Activated naive CD4-positive, alpha-beta T cell treated with anti-CD3 and anti-CD28 coated beads, Interleukin-2, amount 10 ng/mL, durations not matched to agents 7 days and 5 days (primary cell): ENCODE measurements around the gene ODR4.
"Not testable (repeated sequence)": the region's sequence is repeated elsewhere in the genome, so short reads cannot be mapped to it uniquely, and the experiment has no call there.

ENCODE experiments used
- CTCF ChIA-PET: fragments of 350-600 bp; sonication (Branson Sonifier 250); formaldehyde crosslinking; loops from one replicate; lab custom pipeline; 2021; ENCODE audit warnings: antibody characterized with exemption; lab: Charles Lee
- DNase-seq: peaks from one replicate; pipeline ENCODE4 v3.0.0-alpha.2; 2020
- H3K27ac Mint-ChIP-seq: one replicate; pipeline ENCODE4 v1.8.0; 2021; ENCODE audit warnings: mild to moderate bottlenecking, moderate library complexity, mixed read lengths
- H3K27me3 Mint-ChIP-seq: one replicate; pipeline ENCODE4 v1.8.0; 2021; ENCODE audit warnings: mild to moderate bottlenecking, mixed read lengths
- H3K36me3 Mint-ChIP-seq: one replicate; pipeline ENCODE4 v1.8.0; 2021; ENCODE audit warnings: mixed read lengths
- H3K4me1 Mint-ChIP-seq: one replicate; pipeline ENCODE4 v1.8.0; 2021; ENCODE audit warnings: mixed read lengths
- H3K4me3 Mint-ChIP-seq: one replicate; pipeline ENCODE4 v1.8.0; 2021; ENCODE audit warnings: mild to moderate bottlenecking, moderate library complexity, mixed read lengths
- H3K9me3 Mint-ChIP-seq: one replicate; pipeline ENCODE4 v1.8.0; 2021; ENCODE audit warnings: mixed read lengths

Gene ODR4

GRCh38 chr1:186440584-186440983, 64.9 kb downstream of the ODR4 start:
- CTCF ChIA-PET, result no interaction called here

DNA sequence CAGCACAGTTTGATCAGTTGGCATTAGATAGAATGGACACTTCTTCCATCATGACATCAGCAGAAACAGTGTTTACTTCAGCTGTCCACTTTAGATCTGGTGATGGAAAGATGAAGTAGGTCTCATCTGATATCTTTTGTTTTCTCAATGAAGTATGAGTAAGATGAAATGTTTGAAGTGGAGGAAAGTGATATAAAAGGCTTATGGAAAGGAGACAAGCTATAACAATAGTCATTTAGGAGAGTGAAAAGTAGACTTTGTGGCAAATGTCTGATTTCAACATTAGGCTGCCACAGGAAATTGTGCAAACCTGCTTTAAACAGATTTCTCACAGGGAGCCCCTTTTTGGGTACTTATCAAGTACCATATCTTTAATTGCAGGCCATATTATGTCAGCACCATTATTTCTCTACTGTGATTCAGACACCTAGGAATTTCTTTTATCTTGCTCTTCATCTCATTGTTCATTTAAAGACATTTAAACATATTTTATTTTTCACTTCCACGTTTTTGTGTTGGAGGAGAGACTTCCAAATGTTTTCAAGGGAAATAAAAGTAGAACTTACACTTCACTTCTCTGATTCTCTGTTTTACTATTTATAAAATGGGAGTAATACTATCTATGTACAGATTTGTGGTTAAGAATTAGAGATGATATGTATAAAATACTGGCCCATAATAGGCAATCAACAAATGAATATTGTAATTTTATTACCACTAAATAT, 67.2 kb downstream of the ODR4 start:
- CTCF ChIA-PET, result no interaction called here
- H3K4me3 Mint-ChIP-seq, result no peak overlapping the region
- H3K9me3 Mint-ChIP-seq, result no peaks in the 10 kb centered on the region
- H3K27ac Mint-ChIP-seq, result no peak overlapping the region
- no peaks in the 10 kb centered on the region for H3K27me3 Mint-ChIP-seq
- peaks cover 9% of the 10 kb centered on the region for H3K4me1 Mint-ChIP-seq
- no peaks in the 10 kb centered on the region for H3K36me3 Mint-ChIP-seq
- DNase-seq, result no peak

More at GRCh38 chr1:186440584-186440983, 64.9 kb downstream of the ODR4 start:
- no peaks in the 10 kb centered on the region for H3K27me3 Mint-ChIP-seq
- H3K36me3 Mint-ChIP-seq, result no peaks in the 10 kb centered on the region
- no peak for DNase-seq
- H3K9me3 Mint-ChIP-seq, result no peaks in the 10 kb centered on the region
- no peak overlapping the region for H3K4me3 Mint-ChIP-seq
- H3K27ac Mint-ChIP-seq, result no peak overlapping the region
- H3K4me1 Mint-ChIP-seq, result peaks cover 9% of the 10 kb centered on the region

DNA sequence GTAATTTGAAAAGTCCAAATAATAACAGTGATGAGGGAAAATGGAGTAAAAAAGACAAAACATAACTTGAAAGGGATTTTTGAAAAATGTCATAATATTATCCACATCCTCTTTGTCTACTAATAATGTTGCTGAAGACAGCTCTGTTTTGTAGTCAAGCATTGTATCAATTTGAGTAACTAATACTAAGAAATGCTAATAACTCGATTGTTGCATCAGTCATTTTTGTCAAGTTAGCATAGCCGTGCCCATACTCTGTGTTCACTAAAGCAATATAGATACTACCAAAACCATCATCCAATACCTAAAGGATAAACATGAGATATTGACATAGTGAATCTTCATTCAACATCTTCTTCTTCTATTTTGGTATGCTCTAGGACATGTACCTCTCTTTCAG, 68.0 kb downstream of the ODR4 start:
- Mint-ChIP-seq H3K36me3 (no peaks in the 10 kb centered on the region), H3K9me3 (no peaks in the 10 kb centered on the region), H3K4me1 (peaks cover 9% of the 10 kb centered on the region), H3K27ac (no peak overlapping the region), H3K4me3 (no peak overlapping the region), H3K27me3 (no peaks in the 10 kb centered on the region)
- no peak for DNase-seq
- CTCF ChIA-PET, result interaction anchor here (1.3 kb wide), 1 partner anchor 40 kb away, joined by 4 read pairs; no protein-coding TSS in a partner anchor

DNA sequence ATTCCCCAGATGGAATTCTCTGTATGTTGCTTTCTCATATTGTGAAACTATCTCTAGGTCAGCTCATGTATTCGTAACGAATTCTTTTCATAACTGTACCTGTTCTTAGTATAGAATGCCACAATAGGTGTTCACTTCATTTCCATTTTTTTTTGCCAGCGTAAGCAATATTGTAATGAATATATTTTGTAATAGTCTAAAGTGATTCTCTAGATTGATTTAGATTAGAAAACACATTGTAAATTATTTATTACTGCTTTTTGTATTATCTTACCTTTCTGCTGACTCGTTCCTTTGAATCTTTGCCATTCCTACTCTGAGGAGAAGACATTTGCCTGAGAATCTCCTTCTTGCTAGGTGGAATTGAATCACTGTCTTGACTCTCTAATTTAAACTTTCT, 70.5 kb downstream of the ODR4 start:
- CTCF ChIA-PET, result no interaction called here
- H3K9me3 Mint-ChIP-seq, result no peaks in the 10 kb centered on the region
- no peak for DNase-seq

GRCh38 chr1:186454981-186455380, 79.3 kb downstream of the ODR4 start:
- H3K9me3 Mint-ChIP-seq, result no peaks in the 10 kb centered on the region
- H3K4me1 Mint-ChIP-seq, result no peaks in the 10 kb centered on the region
- CTCF ChIA-PET, result no interaction called here
- no peak overlapping the region for H3K27ac Mint-ChIP-seq
- H3K36me3 Mint-ChIP-seq, result no peaks in the 10 kb centered on the region
- no peak for DNase-seq
- no peak overlapping the region for H3K4me3 Mint-ChIP-seq
- no peaks in the 10 kb centered on the region for H3K27me3 Mint-ChIP-seq

More for the DNA sequence above, 70.5 kb downstream of the ODR4 start:
- Mint-ChIP-seq H3K27ac (no peak overlapping the region), H3K36me3 (no peaks in the 10 kb centered on the region), H3K4me3 (no peak overlapping the region), H3K27me3 (no peaks in the 10 kb centered on the region), H3K4me1 (peaks cover 9% of the 10 kb centered on the region)

- no peaks in the 10 kb centered on the region for H3K36me3 Mint-ChIP-seq
- H3K27ac Mint-ChIP-seq, result no peak overlapping the region
- H3K27me3 Mint-ChIP-seq, result no peaks in the 10 kb centered on the region
- H3K4me1 Mint-ChIP-seq, result no peaks in the 10 kb centered on the region
- H3K4me3 Mint-ChIP-seq, result no peak overlapping the region
- CTCF ChIA-PET, result no interaction called here
- no peaks in the 10 kb centered on the region for H3K9me3 Mint-ChIP-seq
- DNase-seq, result no peak
These were observed 81.2 kb downstream of the ODR4 start for GRCh38 chr1:186456729-186457255.

DNA sequence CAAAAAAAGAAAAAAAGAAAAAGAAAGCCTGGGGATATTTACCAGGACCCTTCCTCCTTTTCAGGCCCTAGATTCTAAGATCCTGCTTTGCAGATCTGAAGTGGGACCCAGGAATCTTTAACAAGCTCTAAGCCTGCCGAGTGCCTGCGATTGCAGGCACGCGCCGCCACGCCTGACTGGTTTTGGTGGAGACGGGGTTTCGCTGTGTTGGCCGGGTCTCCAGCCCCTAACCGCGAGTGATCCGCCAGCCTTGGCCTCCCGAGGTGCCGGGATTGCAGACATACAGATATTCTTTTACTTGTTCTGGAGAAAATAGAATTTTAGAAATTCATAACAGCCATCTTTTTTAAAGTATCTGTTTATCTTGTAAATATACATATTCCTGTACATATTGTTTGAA, 83.5 kb downstream of the ODR4 start:
- H3K27ac Mint-ChIP-seq, CTCF ChIA-PET, H3K4me3 Mint-ChIP-seq, H3K9me3 Mint-ChIP-seq, DNase-seq, H3K36me3 Mint-ChIP-seq, H3K4me1 Mint-ChIP-seq, H3K27me3 Mint-ChIP-seq: not testable (repeated sequence)

DNA sequence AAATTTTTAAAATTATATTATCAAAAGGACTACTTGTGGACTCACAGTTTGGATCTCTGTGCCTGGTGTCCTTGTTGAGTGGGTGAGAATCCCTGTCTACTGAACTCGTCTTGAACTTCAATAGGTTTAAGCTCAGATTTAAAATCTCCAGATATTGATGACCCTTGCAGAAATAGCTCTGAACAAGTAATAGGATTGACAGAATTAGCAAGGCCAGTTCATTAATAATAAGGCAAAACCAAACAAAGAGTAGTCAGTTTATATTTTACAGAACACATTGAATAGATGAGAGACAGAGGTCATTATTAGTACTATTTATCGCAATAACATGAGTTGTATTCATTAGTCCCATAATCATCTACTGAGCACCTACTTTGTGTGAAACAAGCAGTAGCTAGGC, 85.4 kb downstream of the ODR4 start, which contains the start of gene PDC:
PDC (minus strand) TSS at position 101 of the 400 bp plus-strand sequence. CDS start 11,655 bp downstream, outside the sequence.
- CTCF ChIA-PET, result no interaction called here
- peaks cover 5% of the 10 kb centered on the region for H3K4me1 Mint-ChIP-seq
- H3K27ac Mint-ChIP-seq, result no peak within 1 kb of the TSS

DNA sequence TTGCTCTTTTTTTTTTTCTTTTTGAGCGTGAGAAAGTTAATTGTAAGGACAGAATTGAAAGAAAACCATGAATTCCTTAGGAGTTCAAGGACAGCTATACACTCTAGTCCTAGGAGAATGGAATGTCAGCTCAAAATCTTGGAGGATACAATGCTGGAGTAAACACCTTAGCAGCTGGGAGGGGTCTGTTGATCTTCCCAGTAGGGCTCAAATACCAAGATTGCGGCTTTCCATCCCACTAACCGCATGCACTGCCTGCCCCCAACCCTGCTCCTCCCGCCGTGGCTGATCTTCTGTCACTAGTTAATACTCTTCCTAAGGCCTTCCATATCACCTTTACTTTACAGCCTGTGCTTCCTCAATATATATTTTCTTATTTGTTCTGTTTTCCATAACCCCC, 87.9 kb downstream of the ODR4 start:
- no peak for DNase-seq
- Mint-ChIP-seq H3K4me1 (peaks cover 8% of the 10 kb centered on the region), H3K27me3 (peaks cover 9% of the 10 kb centered on the region), H3K36me3 (no peaks in the 10 kb centered on the region), H3K9me3 (no peaks in the 10 kb centered on the region), H3K27ac (no peak overlapping the region), H3K4me3 (no peak overlapping the region)
- CTCF ChIA-PET, result no interaction called here

More for the DNA sequence above, 85.4 kb downstream of the ODR4 start, which contains the start of gene PDC:
- Mint-ChIP-seq H3K4me3 (no peak within 1 kb of the TSS), H3K9me3 (no peaks in the 10 kb centered on the region), H3K36me3 (no peaks in the 10 kb centered on the region), H3K27me3 (peaks cover 5% of the 10 kb centered on the region)
- DNase-seq, result no peak

DNA sequence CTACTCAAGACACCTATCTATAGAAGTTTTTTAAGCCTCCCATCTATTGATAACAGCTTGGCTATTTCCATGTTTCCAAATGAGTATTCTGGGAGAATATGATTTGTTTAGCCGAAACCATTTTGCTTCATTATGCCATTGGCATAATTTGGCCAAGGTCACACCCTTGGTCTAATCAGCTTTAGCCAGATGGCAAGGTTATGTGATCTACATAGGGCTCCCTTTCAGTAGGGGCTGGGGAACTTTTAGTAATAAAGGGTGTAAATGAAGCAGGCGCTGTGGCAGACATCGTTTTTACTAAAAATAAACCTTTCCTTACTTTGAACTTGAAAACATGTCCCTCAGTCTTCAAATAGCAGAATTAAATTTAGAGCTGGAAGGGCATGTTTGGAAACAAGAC, 88.3 kb downstream of the ODR4 start:
- CTCF ChIA-PET, result no interaction called here

GRCh38 chr1:186465491-186465890, 89.9 kb downstream of the ODR4 start:
- H3K36me3 Mint-ChIP-seq, H3K27me3 Mint-ChIP-seq, DNase-seq, H3K4me1 Mint-ChIP-seq, CTCF ChIA-PET, H3K9me3 Mint-ChIP-seq, H3K27ac Mint-ChIP-seq, H3K4me3 Mint-ChIP-seq: not testable (repeated sequence)

More for the DNA sequence above, 88.3 kb downstream of the ODR4 start:
- Mint-ChIP-seq H3K27ac (no peak overlapping the region), H3K9me3 (no peaks in the 10 kb centered on the region), H3K27me3 (peaks cover 9% of the 10 kb centered on the region), H3K4me3 (no peak overlapping the region), H3K36me3 (no peaks in the 10 kb centered on the region), H3K4me1 (peaks cover 8% of the 10 kb centered on the region)
- DNase-seq, result no peak

DNA sequence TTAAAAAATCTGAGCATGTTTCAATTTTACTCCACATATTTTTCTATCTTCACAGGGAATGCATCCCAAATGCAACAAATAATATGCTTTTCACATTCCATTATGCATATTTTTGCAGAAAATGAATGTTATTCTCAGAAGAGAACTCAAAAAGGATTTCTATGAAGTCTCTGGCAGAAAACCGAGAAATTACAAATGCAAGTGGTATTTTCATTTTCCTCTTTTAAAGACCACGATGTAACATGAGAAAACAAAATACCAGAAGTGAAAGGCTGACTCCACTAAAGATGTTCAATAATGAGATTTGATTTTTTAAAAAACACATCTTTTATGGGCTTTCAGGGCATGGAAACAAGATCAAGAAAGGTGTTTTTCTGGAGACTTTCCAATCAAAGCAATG, 90.3 kb downstream of the ODR4 start:
- H3K9me3 Mint-ChIP-seq, result no peaks in the 10 kb centered on the region

More for the DNA sequence above, 90.3 kb downstream of the ODR4 start:
- no peaks in the 10 kb centered on the region for H3K36me3 Mint-ChIP-seq
- no peak overlapping the region for H3K4me3 Mint-ChIP-seq
- no peak overlapping the region for H3K27ac Mint-ChIP-seq
- H3K4me1 Mint-ChIP-seq, result peaks cover 8% of the 10 kb centered on the region
- no peak for DNase-seq
- CTCF ChIA-PET, result no interaction called here
- peaks cover 9% of the 10 kb centered on the region for H3K27me3 Mint-ChIP-seq
